HAP-1 (cell line): ENCODE data around the gene MCC.

Experiments
- DNase-seq, 2 experiments: peaks; one replicate each; pipeline ENCODE4 v3.0.0-alpha.2; 2016 to 2020; ENCODE audit warnings: low spot score in 2 of 2
- H3K27me3 ChIP-seq: fragments of 250-450 bp; sonication (Bioruptor Pico); 2 replicates; pipeline ENCODE4 v1.5.1; 2020; ENCODE audit warnings: low read depth, mild to moderate bottlenecking, moderate library complexity
- H3K36me3 ChIP-seq: fragments of 250-450 bp; sonication (Bioruptor Pico); replicated peaks from 2 replicates; pipeline ENCODE4 v1.5.1; 2020; ENCODE audit warnings: mild to moderate bottlenecking
- H3K4me1 ChIP-seq: fragments of 250-450 bp; sonication (Bioruptor Pico); 2 replicates; pipeline ENCODE4 v1.5.1; 2020; ENCODE audit warnings: mild to moderate bottlenecking
- H3K4me3 ChIP-seq: fragments of 250-450 bp; sonication (Bioruptor Pico); 2 replicates; pipeline ENCODE4 v1.5.1; 2020; ENCODE audit warnings: mild to moderate bottlenecking, moderate library complexity
- H3K9me3 ChIP-seq: fragments of 250-450 bp; sonication (Bioruptor Pico); 2 replicates; pipeline ENCODE4 v1.5.1; 2020; ENCODE audit warnings: mild to moderate bottlenecking, moderate library complexity
- in situ Hi-C: fragments of 300-500 bp; cut with MboI; formaldehyde crosslinking; loops from 3 replicates; pipeline ENCODE4 v1.14.3; 2020; ENCODE audit warnings: low sequenced_read_pairs, inconsistent platforms, mixed read lengths

The MCC gene

GRCh38 chr5:113181853-113182490 lies 306.3 kb downstream of the MCC start:
- no peak for DNase-seq
- no peaks in the 10 kb centered on the region for H3K4me1 ChIP-seq
- no peaks in the 10 kb centered on the region for H3K27me3 ChIP-seq
- in situ Hi-C loops = no loop called here
- no peak overlapping the region for H3K4me3 ChIP-seq
- no peaks in the 10 kb centered on the region for H3K36me3 ChIP-seq
- no peaks in the 10 kb centered on the region for H3K9me3 ChIP-seq

- Histone ChIP-seq H3K36me3 (no peaks in the 10 kb centered on the region), H3K4me3 (no peak overlapping the region), H3K4me1 (no peaks in the 10 kb centered on the region), H3K9me3 (no peaks in the 10 kb centered on the region), H3K27me3 (no peaks in the 10 kb centered on the region)
- DNase-seq = no peak
- in situ Hi-C loops = no loop called here
Observed at GRCh38 chr5:113181409-113181808, 306.8 kb downstream of the MCC start.

DNA sequence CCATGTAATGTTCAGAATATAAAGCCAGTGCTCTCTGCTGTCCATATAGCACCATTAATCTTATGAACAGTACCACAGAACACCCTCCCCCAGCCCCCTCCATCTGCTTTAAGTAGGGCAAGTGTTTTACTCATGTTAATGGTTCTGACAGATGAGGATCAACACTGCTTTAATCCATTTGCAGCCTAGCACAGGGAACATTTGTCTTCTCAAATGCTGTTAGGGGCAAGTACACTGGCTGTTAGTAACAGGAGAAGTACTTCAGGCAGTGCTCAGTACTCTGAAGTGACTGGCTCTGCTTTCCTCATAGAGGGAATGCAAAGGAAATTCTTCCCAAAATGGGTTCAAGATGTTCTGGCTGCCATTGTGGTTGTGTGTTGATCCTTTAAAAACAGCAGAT lies 309.1 kb downstream of the MCC start:
- no peak for DNase-seq
- Histone ChIP-seq H3K4me1 (no peaks in the 10 kb centered on the region), H3K27me3 (no peaks in the 10 kb centered on the region), H3K4me3 (no peak overlapping the region), H3K36me3 (no peaks in the 10 kb centered on the region), H3K9me3 (no peaks in the 10 kb centered on the region)
- in situ Hi-C loops = no loop called here

DNA sequence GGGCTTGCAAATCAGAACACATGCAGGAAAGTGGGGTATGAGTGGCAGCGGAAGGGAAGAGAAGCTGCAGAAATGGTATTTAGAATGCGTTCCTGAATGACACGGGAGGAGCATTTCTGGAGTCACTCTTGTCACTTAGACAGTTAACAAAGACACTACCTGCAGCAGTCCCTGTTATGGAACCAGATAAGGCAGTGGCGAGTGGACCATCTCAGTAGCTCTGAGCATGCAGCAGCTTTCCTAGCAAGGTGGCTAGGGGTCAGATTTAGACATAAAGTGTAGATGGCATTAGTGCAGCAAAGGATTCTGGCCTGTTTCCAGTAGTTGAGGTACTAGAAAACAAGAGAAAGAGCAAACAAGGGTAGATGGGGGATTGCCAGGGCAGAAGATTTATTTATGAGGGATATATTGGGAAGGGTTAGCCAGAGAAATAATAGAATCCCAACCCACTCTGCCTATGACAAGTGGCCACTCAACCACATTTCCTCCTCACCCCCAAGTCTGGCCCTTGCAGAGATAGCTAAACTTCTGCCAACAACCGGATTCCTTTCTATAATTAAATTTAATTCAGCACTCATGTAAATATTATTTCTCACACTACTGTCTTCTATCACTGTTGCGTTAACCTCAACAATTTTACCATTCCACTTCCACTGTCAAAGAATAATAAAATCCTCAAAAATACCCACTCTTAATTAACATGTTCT lies 310.0 kb downstream of the MCC start:
- Histone ChIP-seq H3K36me3 (no peaks in the 10 kb centered on the region), H3K27me3 (no peaks in the 10 kb centered on the region), H3K4me3 (no peak overlapping the region), H3K4me1 (no peaks in the 10 kb centered on the region), H3K9me3 (no peaks in the 10 kb centered on the region)
- in situ Hi-C loops = no loop called here
- DNase-seq = no peak

- H3K4me3 ChIP-seq = no peak overlapping the region
- in situ Hi-C loops = no loop called here
- no peaks in the 10 kb centered on the region for H3K36me3 ChIP-seq
- no peak for DNase-seq
- no peaks in the 10 kb centered on the region for H3K9me3 ChIP-seq
- no peaks in the 10 kb centered on the region for H3K27me3 ChIP-seq
- H3K4me1 ChIP-seq = no peaks in the 10 kb centered on the region
Observed at GRCh38 chr5:113177225-113177624, 311.0 kb downstream of the MCC start.

DNA sequence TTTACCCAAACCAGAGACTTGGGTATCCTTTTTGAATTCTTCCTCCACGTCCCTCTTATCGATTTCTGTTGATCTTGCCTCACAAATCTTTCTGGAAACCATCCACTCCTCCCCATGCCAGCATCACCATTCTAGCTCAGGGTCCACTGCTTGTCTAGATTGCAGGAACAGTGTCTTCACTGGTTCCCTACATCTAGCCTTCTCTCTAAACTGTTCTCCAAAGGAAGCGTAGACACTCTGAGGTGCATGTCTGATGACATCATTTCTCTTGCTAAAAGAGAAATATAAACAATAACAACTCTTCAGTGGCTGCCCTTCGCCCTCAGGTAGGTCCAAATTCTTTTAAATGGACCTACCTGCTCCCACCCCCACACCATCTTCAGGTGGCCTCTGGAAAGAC lies 311.5 kb downstream of the MCC start:
- DNase-seq = no peak
- H3K4me3 ChIP-seq = no peak overlapping the region
- no peaks in the 10 kb centered on the region for H3K36me3 ChIP-seq
- H3K27me3 ChIP-seq = no peaks in the 10 kb centered on the region
- in situ Hi-C loops = no loop called here
- H3K4me1 ChIP-seq = no peaks in the 10 kb centered on the region
- no peaks in the 10 kb centered on the region for H3K9me3 ChIP-seq

DNA sequence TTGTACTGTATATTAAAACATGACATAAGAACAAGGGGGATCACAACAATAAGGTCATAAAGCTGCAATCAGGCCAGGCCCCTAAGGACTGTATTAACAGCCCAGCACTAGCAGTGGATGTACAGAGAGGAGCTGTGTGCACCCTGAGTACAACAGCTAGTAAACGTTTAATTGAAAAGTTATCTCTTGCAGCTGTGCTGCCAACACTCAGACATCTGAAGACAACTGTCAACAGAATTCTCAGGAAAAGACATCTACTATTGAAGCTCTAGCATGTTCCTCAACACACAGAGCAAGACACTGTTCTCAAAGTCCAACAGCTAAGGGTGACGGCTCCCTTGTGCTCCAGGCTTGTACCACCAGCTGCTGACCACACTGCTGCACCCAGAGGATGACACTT lies 312.1 kb downstream of the MCC start:
- Histone ChIP-seq H3K27me3 (no peaks in the 10 kb centered on the region), H3K4me3 (no peak overlapping the region), H3K4me1 (no peaks in the 10 kb centered on the region), H3K9me3 (no peaks in the 10 kb centered on the region), H3K36me3 (no peaks in the 10 kb centered on the region)
- no peak for DNase-seq
- in situ Hi-C loops = no loop called here

DNA sequence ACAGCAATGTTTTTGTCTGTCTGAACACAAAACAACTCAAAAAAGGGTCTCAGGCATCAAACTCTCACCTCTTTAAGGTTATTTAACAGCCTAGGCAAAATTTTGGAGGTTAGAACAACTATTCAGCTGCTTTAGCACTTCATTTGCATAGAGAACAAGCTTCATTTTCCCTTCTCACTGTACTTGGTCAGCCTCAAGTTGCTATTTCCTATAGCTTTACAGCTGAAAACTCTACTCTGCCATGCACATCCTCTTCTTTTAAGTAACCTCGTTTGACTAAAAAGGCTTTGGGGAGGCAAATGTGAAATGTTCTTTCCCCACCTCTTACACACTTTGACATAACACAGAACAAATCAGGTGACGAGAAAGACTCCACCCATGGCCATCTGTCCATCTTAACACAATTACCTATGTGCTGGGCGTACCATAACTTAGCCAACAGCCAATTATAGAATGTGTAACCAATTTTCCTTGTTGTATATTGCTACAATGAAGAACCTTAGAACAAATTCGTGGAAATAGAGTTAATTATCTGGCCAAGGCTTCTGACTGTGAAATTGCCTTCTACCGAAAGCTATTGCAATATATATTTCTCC lies 315.9 kb downstream of the MCC start:
- H3K4me1 ChIP-seq = peaks cover 8% of the 10 kb centered on the region
- H3K9me3 ChIP-seq = no peaks in the 10 kb centered on the region
- in situ Hi-C loops = no loop called here
- no peak for DNase-seq
- H3K4me3 ChIP-seq = no peak overlapping the region
- no peaks in the 10 kb centered on the region for H3K36me3 ChIP-seq
- no peaks in the 10 kb centered on the region for H3K27me3 ChIP-seq

- Histone ChIP-seq H3K4me3 (no peak overlapping the region), H3K36me3 (no peaks in the 10 kb centered on the region), H3K27me3 (no peaks in the 10 kb centered on the region), H3K9me3 (no peaks in the 10 kb centered on the region), H3K4me1 (peaks cover 8% of the 10 kb centered on the region)
- DNase-seq = no peak
- in situ Hi-C loops = no loop called here
Observed at GRCh38 chr5:113171520-113171919, 316.7 kb downstream of the MCC start.

- in situ Hi-C loops = no loop called here
- no peak overlapping the region for H3K4me3 ChIP-seq
- DNase-seq = no peak
- H3K36me3 ChIP-seq = no peaks in the 10 kb centered on the region
- H3K9me3 ChIP-seq = no peaks in the 10 kb centered on the region
- no peaks in the 10 kb centered on the region for H3K27me3 ChIP-seq
- peaks cover 8% of the 10 kb centered on the region for H3K4me1 ChIP-seq
Observed at GRCh38 chr5:113170707-113171106, 317.5 kb downstream of the MCC start.

DNA sequence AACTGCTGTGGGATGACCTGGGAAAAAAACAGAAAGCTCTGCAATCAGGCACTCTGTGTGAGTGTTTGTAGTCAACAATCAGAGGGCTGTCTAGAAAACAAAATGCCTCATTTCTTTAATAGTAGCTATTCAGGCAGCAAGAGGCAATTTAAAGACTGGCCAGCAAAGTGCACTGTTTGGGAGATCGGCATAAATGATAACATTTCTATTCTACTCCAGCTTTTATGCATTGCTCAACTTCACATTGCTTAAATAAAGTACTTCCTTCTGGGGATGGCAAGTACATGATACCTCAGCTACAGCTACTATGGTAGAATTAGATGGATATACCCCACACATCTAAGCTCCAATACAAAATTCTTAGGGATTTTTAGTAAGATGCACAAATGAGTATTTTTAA lies 318.5 kb downstream of the MCC start:
- Histone ChIP-seq H3K9me3 (no peaks in the 10 kb centered on the region), H3K36me3 (no peaks in the 10 kb centered on the region), H3K27me3 (no peaks in the 10 kb centered on the region), H3K4me1 (peaks cover 8% of the 10 kb centered on the region), H3K4me3 (no peak overlapping the region)
- no peak for DNase-seq
- in situ Hi-C loops = no loop called here

DNA sequence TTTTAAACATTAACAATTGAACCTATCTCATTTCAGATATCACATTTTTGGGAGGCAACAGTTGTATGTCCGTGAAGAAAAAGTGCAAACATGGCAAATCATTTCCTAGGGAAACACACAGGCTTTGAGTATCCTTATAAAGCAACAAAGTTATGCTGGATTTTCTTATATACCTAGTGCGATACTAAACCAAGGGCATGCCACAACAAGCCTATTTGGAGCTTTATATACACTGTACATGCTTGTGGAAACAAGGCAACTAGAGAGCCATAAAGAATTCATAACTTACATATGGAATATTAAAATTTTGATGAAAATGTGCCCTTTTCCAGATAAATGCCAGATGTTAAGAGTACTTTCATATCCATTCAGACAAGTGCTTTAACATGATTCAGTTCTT lies 320.3 kb downstream of the MCC start:
- in situ Hi-C loops = no loop called here
- no peak for DNase-seq

DNA sequence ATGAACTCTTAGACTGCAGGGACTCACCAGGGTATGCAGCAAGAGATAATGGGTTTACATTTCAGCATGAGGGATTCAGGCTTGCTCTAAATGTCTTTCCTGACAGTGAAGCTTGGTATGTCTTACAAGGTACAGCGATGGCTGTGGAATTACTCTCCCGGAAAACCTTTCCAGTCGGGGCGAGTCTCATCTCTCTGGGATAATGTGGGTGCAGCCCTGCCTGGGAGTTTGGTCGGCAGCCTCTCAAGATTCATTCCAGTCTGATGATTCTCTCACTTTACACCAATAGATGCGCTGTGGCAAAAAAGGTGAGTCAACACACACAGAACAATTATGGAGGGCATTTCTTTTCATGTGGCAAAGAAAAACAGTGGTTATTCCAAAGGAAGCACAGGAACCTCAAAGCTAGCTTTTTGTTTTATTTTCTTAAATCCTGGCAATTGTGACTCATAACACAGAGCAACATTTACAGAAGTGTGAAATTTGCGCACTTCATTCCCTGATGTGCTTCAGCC lies 321.3 kb downstream of the MCC start:
- H3K4me3 ChIP-seq = no peak overlapping the region
- H3K27me3 ChIP-seq = no peaks in the 10 kb centered on the region
- no peaks in the 10 kb centered on the region for H3K9me3 ChIP-seq
- no peaks in the 10 kb centered on the region for H3K36me3 ChIP-seq
- H3K4me1 ChIP-seq = peaks cover 8% of the 10 kb centered on the region
- in situ Hi-C loops = no loop called here
- DNase-seq = no peak

More for the DNA sequence above, 320.3 kb downstream of the MCC start:
- Histone ChIP-seq H3K27me3 (no peaks in the 10 kb centered on the region), H3K4me3 (no peak overlapping the region), H3K9me3 (no peaks in the 10 kb centered on the region), H3K36me3 (no peaks in the 10 kb centered on the region), H3K4me1 (peaks cover 8% of the 10 kb centered on the region)

DNA sequence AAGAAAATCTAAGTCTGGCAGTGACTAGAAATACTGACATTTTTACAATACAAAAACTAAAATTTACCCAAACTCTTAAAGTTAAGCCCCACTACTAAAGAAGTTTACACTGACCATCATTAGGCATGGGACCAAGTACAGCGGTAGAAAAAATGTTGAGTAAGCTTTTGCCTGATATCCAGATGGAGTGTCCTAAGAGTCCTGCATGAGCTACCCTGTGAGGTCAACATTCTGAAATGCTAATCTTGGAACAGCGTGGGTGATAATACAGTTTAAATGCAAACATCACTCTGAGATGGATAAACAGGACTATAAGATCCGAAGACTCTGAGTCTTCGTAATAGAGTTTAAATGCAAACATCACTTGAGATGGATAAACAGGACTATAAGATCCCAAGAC lies 322.0 kb downstream of the MCC start:
- in situ Hi-C loops = no loop called here
- DNase-seq = no peak
- Histone ChIP-seq H3K9me3 (no peaks in the 10 kb centered on the region), H3K27me3 (no peaks in the 10 kb centered on the region), H3K4me3 (no peak overlapping the region), H3K36me3 (no peaks in the 10 kb centered on the region), H3K4me1 (peaks cover 8% of the 10 kb centered on the region)
